OCI-LY3 (cell line): Measurements from ENCODE around the gene RSAD2.

Source experiments
- H2AFZ ChIP-seq: fragments of 200-600, 300-600 bp; shearing (Covaris generic); 2 replicates; pipeline ENCODE4 v1.6.0; 2014; ENCODE audit warnings: antibody characterized with exemption, low read depth, low read length
- H3K27ac ChIP-seq: fragments of 200-600, 300-600 bp; sonication (generic); 2 replicates; pipeline ENCODE4 v1.5.1; 2014; ENCODE audit warnings: mild to moderate bottlenecking, low read length, moderate library complexity, mixed read lengths
- H3K27me3 ChIP-seq: fragments of 200-600, 300-600 bp; sonication (generic); 2 replicates; pipeline ENCODE4 v1.6.1; 2014; ENCODE audit warnings: low read depth, low read length, mixed read lengths
- H3K36me3 ChIP-seq: fragments of 200-600, 300-600 bp; sonication (generic); replicated peaks from 2 replicates; pipeline ENCODE3; 2014; ENCODE audit warnings: low read depth, low read length, mixed read lengths
- H3K4me1 ChIP-seq: fragments of 300-600, 200-600 bp; sonication (generic); 2 replicates; pipeline ENCODE4 v1.6.1; 2014; ENCODE audit warnings: low read length, mixed read lengths
- H3K4me2 ChIP-seq: fragments of 200-600, 300-600 bp; sonication (generic); 2 replicates; pipeline ENCODE4 v1.6.1; 2014; ENCODE audit warnings: low read length, mixed read lengths
- H3K4me3 ChIP-seq: fragments of 300-600, 200-600 bp; sonication (generic); 2 replicates; pipeline ENCODE4 v1.5.1; 2014; ENCODE audit warnings: antibody characterized with exemption, mild to moderate bottlenecking, low read length, moderate library complexity
- H3K79me2 ChIP-seq: fragments of 300-600, 200-600 bp; shearing (Covaris generic); 2 replicates; pipeline ENCODE4 v1.6.1; 2014; ENCODE audit warnings: mild to moderate bottlenecking, low read length, mixed read lengths
- H3K9ac ChIP-seq: fragments of 300-600, 200-600 bp; shearing (Covaris generic); 2 replicates; pipeline ENCODE4 v1.6.0; 2014; ENCODE audit warnings: mild to moderate bottlenecking, low read length, moderate library complexity
- H3K9me3 ChIP-seq: fragments of 200-600, 300-600 bp; shearing (Covaris generic); 2 replicates; pipeline ENCODE4 v1.6.1; 2014; ENCODE audit warnings: low read length, mixed read lengths; ENCODE audit not compliant: insufficient read depth
- H4K20me1 ChIP-seq: fragments of 200-600, 300-600 bp; sonication (generic); 2 replicates; pipeline ENCODE4 v1.6.1; 2016; ENCODE audit warnings: low read length, mixed read lengths; ENCODE audit not compliant: insufficient read depth
- EZH2phosphoT487 ChIP-seq: fragments of 200-600 bp; shearing (Covaris generic); IDR thresholded peaks from 2 replicates; pipeline ENCODE4 v1.6.1; 2018; ENCODE audit warnings: antibody characterized with exemption, mixed run types, low read depth
- TF ChIP-seq, protein P1 (sequence below): fragments of 200-600, 300-600 bp; sonication (generic); IDR thresholded peaks from 2 replicates; pipeline ENCODE4 v1.5.1; 2014; ENCODE audit warnings: antibody characterized with exemption, low read length, low read depth

Gene RSAD2

GRCh38 chr2:6877402-6878304 is at the start of gene RSAD2:
Gene RSAD2 (plus strand): TSS chr2:6877777. CDS start chr2:6877801, 24 bp downstream.
- Histone ChIP-seq H3K36me3 (no peaks in the 10 kb centered on the region), H4K20me1 (no peaks in the 10 kb centered on the region), H3K9me3 (peaks cover 3% of the 10 kb centered on the region), H3K27me3 (peaks cover 5% of the 10 kb centered on the region; the same call in 1 of the 2 replicates), H3K27ac (no peak within 1 kb of the TSS), H3K79me2 (no peaks in the 10 kb centered on the region), H3K4me1 (peaks cover 25% of the 10 kb centered on the region), H3K9ac (no peak within 1 kb of the TSS), H3K4me3 (peak within 1 kb of the TSS; percentile 29), H3K4me2 (peak within 1 kb of the TSS; percentile 53), H2AFZ (no peak within 1 kb of the TSS)
- TF ChIP-seq, protein P1, sequence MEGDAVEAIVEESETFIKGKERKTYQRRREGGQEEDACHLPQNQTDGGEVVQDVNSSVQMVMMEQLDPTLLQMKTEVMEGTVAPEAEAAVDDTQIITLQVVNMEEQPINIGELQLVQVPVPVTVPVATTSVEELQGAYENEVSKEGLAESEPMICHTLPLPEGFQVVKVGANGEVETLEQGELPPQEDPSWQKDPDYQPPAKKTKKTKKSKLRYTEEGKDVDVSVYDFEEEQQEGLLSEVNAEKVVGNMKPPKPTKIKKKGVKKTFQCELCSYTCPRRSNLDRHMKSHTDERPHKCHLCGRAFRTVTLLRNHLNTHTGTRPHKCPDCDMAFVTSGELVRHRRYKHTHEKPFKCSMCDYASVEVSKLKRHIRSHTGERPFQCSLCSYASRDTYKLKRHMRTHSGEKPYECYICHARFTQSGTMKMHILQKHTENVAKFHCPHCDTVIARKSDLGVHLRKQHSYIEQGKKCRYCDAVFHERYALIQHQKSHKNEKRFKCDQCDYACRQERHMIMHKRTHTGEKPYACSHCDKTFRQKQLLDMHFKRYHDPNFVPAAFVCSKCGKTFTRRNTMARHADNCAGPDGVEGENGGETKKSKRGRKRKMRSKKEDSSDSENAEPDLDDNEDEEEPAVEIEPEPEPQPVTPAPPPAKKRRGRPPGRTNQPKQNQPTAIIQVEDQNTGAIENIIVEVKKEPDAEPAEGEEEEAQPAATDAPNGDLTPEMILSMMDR: no peak
- no peak for TF ChIP-seq EZH2phosphoT487

DNA sequence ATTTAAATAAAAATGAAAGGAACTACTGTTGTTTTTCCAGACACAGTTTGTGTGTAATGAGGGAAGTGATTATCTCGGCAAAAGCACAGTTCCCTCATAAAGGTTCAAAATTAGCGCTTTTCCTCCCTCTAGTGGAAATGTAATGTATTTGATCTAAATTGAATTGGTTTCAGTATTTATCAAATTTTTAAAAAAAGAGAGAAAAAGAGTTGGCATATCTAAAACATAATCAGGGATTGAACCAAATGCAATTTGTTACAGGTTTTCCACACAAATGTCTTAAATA is 49.3 kb upstream of the RSAD2 start:
- Histone ChIP-seq H3K4me3 (no peak overlapping the region), H3K9ac (no peak overlapping the region), H3K4me2 (peak overlapping the region; percentile 23; the same call in 1 of the 2 replicates), H3K27me3 (no peaks in the 10 kb centered on the region), H4K20me1 (no peaks in the 10 kb centered on the region), H3K27ac (no peak overlapping the region), H3K9me3 (no peaks in the 10 kb centered on the region), H3K4me1 (peaks cover 2% of the 10 kb centered on the region; the same call in 1 of the 2 replicates), H3K79me2 (no peaks in the 10 kb centered on the region), H2AFZ (no peak overlapping the region), H3K36me3 (no peaks in the 10 kb centered on the region)
- TF ChIP-seq, protein P1: peak; percentile 43
- no peak for TF ChIP-seq EZH2phosphoT487

GRCh38 chr2:6831229-6831628 is 46.3 kb upstream of the RSAD2 start:
- Histone ChIP-seq H3K79me2 (no peaks in the 10 kb centered on the region), H3K36me3 (no peaks in the 10 kb centered on the region), H2AFZ (no peak overlapping the region), H3K4me2 (no peak overlapping the region), H3K4me1 (peaks cover 2% of the 10 kb centered on the region; the same call in 1 of the 2 replicates), H3K9ac (no peak overlapping the region), H3K9me3 (no peaks in the 10 kb centered on the region), H4K20me1 (no peaks in the 10 kb centered on the region), H3K4me3 (no peak overlapping the region), H3K27me3 (no peaks in the 10 kb centered on the region), H3K27ac (no peak overlapping the region)
- no peak for TF ChIP-seq EZH2phosphoT487
- TF ChIP-seq, protein P1: no peak

DNA sequence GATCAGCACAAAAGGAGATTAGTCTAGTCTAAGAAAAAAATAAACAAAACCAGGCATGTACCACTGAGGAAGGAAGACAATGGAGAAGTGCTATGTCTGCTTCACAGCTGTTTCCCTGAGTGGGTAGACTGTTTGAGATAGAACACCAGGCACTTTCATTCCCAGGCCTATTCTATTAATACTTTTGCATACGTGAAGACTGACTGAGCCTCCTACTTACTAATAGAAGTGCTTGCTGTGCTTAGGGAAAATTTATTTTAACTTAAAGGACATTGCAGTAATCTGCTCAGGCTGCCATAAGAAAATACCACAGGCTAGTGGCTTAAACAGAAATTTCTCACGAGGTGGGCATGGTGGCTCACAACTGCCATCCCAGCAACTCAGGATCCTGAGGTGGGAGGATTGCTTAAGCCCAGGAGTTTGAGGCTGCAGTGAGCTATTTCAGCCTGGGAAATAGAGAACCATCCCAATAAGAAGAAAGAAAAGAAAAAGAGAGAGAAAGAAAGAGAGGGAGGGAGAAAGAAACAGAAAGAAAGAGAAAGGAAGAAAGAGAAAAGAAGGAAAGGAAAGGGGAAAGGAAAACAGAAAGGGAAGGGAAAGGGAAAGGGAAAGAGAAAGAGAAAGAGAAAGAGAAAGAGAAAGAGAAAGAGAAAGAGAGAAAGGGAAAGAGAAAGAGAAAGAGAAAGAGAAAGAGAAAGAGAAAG is 44.8 kb upstream of the RSAD2 start:
- Histone ChIP-seq H3K36me3 (no peaks in the 10 kb centered on the region), H3K79me2 (no peaks in the 10 kb centered on the region), H3K4me3 (no peak overlapping the region), H2AFZ (no peak overlapping the region), H3K27ac (no peak overlapping the region), H3K4me2 (no peak overlapping the region), H3K9ac (no peak overlapping the region), H4K20me1 (no peaks in the 10 kb centered on the region), H3K9me3 (no peaks in the 10 kb centered on the region), H3K4me1 (no peaks in the 10 kb centered on the region), H3K27me3 (no peaks in the 10 kb centered on the region)
- TF ChIP-seq, protein P1: no peak
- TF ChIP-seq EZH2phosphoT487: no peak
